Measurements from ENCODE around the gene HDGF. TPM values are rescaled to one million over a fixed set of nuclear protein-coding genes. Genes with fewer than 3 reads are reported as not detected.

HDGF gene
- total and polyA plus RNA-seq, 2 donors (not counting 3 experiments of a cell fraction or from before 2014, with no cell fraction given), result 95.1 to 298 TPM

GRCh38 chr1:156751757-156752481, 444 bp upstream of the HDGF start:
- no peaks in the 10 kb centered on the region for H3K27me3 ChIP-seq (ENCODE audit: control insufficient read depth in 2 of 2, insufficient read depth in 2 of 2, low read length in 2 of 2)
- BruUV-seq (replicated peaks), result TSS peak; percentile 44
- H3K4me1 ChIP-seq (ENCODE audit: control insufficient read depth, extremely low read depth, insufficient read depth, low read length), result peaks cover 42% of the 10 kb centered on the region
- intact Hi-C loops (cut with micrococcal nuclease), result loop anchor here (1.0 kb wide), 3 partner anchors 11 to 24 kb away; partner anchors contain the start of genes ISG20L2, METTL25B, MRPL24 and PRCC
- no peaks in the 10 kb centered on the region for H4K20me1 ChIP-seq (replicated peaks; ENCODE audit: control insufficient read depth, extremely low read depth, insufficient read depth, low read length)
- FAIRE-seq, result peak; percentile 84
- no peaks in the 10 kb centered on the region for H3K36me3 ChIP-seq (ENCODE audit: control insufficient read depth in 2 of 2, extremely low read depth in 1 of 2, insufficient read depth in 2 of 2, low read length in 2 of 2)
- ChIA-PET CTCF (interaction anchor here (0.8 to 3.9 kb wide), 8 partner anchors 9 to 139 kb away, joined by 3 to 49 read pairs (median 14); partner anchors contain the start of genes INSRR, ISG20L2, METTL25B and MRPL24), POLR2A (interaction anchor here (0.7 to 2.3 kb wide), 3 partner anchors 11 to 23 kb away, joined by 3 to 27 read pairs (median 6); partner anchors contain the start of genes ISG20L2, METTL25B, MRPL24 and PRCC)
- DNase-seq (ENCODE audit: low read depth, low spot score), result peak; percentile 97
- TF ChIP-seq MAX (IDR thresholded peaks at IDR 0.05; ENCODE audit: insufficient read depth, insufficient read length) (peak; percentile 75), CTCF (IDR thresholded peaks at IDR 0.05; ENCODE audit: extremely low read depth in 1 of 2, insufficient read depth in 1 of 2, low read depth in 1 of 2, low read length in 2 of 2) (peak in 1 of 2 donors; percentile 29), EZH2 (IDR thresholded peaks at IDR 0.05; ENCODE audit: borderline replicate concordance, low read depth, low read length, severe bottlenecking) (no peak), GATA2 (IDR thresholded peaks at IDR 0.05; ENCODE audit: insufficient read depth, insufficient read length, low read depth, low read length) (no peak), POLR2A (IDR thresholded peaks at IDR 0.05; ENCODE audit: low read depth, low read length) (peak; percentile 72), JUN (IDR thresholded peaks at IDR 0.05; ENCODE audit: borderline replicate concordance, insufficient read depth, insufficient read length, low read depth) (no peak), POLR2AphosphoS5 (IDR thresholded peaks at IDR 0.05; ENCODE audit: insufficient read depth, low read depth, low read length) (peak; percentile 82)
- H3K9me3 ChIP-seq (replicated peaks; ENCODE audit: control insufficient read depth, insufficient read depth, low read length), result no peaks in the 10 kb centered on the region
- dilution Hi-C loops (cut with MboI; ENCODE audit: extremely low pct_ligation_motif_present, low sequenced_read_pairs), result no loop called here
- H3K9me1 ChIP-seq (replicated peaks; ENCODE audit: control insufficient read depth, extremely low read depth, insufficient read depth, low read length), result no peaks in the 10 kb centered on the region
- H3K79me2 ChIP-seq (ENCODE audit: control insufficient read depth, insufficient read depth, low read length), result peaks cover 52% of the 10 kb centered on the region
- H3K4me2 ChIP-seq (ENCODE audit: insufficient read depth, low read length), result peak overlapping the region; percentile 47
- H2AFZ ChIP-seq (ENCODE audit: low read depth, low read length), result peak overlapping the region; percentile 63
- peak overlapping the region; percentile 60 for H3K27ac ChIP-seq (ENCODE audit: insufficient read depth, low read depth, low read length)
- H3K4me3 ChIP-seq (replicated peaks in 1 of 3; ENCODE audit: insufficient read depth in 1 of 3, low read depth in 1 of 3, low read length in 3 of 3), result peak overlapping the region; percentile 30 to 94 (median 73)
- H3K9ac ChIP-seq (replicated peaks; ENCODE audit: extremely low read depth, insufficient read depth, low read length), result peak overlapping the region; percentile 69

Measured in endothelial cell of umbilical vein (primary cell).